Raji (cell line): ENCODE results near the gene FOXP2.

Experiments
- POLR2A ChIP-seq: IDR thresholded peaks from 2 replicates; pipeline ENCODE4 v1.6.1; 2011; ENCODE audit warnings: low read depth, low read length, control low read depth; ENCODE audit not compliant: insufficient read depth

FOXP2 gene

DNA sequence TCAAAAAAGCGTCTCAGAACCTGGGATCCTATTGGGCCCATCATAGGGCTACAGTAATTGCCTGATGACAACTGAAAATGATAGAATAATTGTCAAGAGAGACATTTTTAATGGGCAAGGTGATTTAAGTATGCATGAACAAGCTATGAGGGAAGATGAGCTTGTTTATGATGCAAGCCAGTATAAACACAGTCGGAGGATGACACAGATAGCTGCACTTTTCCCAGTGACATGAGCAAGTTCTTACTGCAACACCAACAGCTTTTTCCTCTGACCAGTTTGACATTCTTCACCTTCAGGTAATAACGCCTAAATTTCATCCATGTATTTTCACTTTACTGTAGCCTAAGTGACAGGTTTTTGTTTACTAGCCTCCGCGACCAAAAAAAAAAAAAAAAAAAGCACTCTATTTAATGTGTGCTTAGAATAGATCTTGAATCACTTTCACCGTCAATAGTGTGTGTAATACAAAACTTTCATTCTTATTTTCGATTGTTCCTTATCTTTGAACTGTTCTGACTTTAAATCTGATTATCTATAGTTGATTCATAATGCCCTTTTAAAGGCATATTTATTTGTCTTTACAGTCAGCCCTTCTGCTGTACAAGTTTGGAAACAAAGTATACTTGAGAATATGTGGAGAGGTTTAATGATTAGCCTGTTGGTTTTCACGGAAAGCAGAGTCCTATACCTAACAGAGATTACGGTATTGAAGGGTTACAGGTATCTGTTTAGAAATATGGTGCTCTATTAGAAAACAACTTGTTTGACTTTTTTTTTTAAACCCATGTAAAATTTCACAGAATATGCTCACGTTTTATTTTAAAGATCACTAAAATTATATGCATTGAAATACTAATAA, 1.7 kb downstream of the FOXP2 start:
- TF ChIP-seq POLR2A, result no peak

DNA sequence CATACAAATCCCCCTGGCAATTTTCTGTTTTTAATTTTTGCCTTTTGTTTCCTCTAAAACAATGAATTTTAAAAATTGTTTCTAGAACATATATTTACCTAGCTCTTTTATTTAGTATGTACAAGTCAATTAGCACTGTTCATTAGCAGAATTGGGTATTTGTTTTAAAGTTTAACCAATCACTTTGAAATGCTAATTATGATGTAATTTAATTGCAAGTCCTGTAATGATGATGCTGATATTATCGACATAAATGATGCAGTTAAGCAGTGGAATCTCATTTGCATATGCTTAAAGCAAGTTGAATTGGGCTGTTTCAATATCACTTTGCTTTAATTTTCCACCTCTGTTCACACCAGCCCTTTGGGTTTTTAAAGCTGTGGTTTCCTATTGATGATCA, 2.7 kb downstream of the FOXP2 start:
- no peak for TF ChIP-seq POLR2A

DNA sequence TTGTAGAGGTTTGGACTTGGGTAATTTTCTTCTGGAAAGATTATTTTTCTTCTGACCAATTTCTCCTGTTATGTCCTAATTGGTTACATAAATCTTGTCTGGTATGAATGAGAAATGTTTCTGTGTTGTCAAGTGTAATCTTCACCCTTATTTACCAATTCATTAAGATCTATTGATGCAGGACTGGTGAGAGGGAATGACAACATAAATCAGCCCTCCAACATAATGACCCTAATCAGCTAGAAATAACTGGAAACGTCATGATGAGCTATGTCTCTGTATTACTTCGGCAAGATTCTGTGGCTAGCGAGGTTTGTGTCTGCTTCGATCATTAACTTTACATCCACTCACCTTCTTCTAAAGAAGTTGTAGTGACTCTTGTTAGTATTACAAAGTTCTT, 3.5 kb downstream of the FOXP2 start:
- TF ChIP-seq POLR2A, result no peak

DNA sequence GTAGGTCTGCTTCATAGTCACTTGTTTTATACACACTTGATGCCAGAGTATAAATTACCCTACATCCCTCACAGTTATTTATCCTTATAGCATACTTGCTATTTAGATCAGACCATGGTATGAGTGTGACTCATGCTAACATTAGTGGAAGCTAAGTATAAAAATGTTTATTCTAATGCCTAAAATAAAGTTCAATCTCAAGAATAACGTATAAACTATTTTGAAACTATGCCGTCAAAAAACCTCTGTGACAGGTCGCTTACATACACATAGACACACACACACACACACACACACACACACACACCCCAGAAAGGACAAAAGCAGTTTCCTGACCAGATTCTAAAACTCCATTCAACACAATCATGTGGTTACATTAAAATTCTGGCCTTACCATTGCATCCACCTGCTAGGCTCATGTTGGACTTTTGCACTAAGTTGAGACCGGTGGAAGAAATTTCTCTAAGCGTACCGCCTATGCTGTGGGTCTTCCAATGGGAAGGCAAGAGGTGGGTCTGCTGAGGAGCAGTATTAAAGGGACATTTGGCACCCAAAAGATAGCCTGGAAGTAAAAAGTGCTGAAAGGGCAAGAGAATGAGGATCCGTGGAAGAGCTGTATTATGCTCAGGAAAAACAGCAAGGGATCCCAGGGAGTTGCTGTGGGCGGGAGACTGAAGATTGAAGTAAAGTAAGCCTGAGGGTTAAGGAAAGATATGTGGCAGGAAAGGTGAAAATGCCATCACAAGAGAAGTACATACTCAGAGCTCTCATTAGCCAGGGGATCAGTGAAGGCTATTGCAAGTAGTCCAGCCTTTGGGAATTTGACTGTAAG, 5.0 kb downstream of the FOXP2 start:
- no peak for TF ChIP-seq POLR2A

- no peak for TF ChIP-seq POLR2A
Observed at GRCh38 chr7:114422507-114423501, 8.2 kb downstream of the FOXP2 start.

GRCh38 chr7:114426382-114426781, 11.8 kb downstream of the FOXP2 start:
- TF ChIP-seq POLR2A, result no peak

GRCh38 chr7:114426824-114427223, 12.2 kb downstream of the FOXP2 start:
- TF ChIP-seq POLR2A, result no peak

DNA sequence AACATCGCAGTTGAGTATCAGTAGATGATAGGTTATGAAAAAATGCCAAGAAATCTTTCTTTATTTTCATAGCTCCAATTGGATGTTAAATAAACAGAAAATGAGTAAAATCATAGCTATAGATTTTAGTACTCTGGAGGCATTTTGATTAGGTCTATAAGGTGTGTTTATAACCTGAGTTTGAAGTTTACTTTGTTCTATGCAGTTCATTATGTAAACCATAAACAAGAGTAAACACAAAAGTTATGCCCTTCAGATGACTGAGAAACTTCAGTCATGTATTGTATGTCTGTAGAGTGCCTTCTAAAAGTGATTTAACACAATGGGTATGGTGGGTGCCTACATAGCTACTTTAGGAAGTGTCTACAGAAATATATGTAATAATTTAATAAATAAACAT, 13.6 kb downstream of the FOXP2 start:
- no peak for TF ChIP-seq POLR2A

- TF ChIP-seq POLR2A, result no peak
Observed at GRCh38 chr7:114431189-114431588, 16.6 kb downstream of the FOXP2 start.

GRCh38 chr7:114432061-114432460, 17.4 kb downstream of the FOXP2 start:
- TF ChIP-seq POLR2A, result no peak

GRCh38 chr7:114432703-114433102, 18.1 kb downstream of the FOXP2 start:
- TF ChIP-seq POLR2A, result no peak

GRCh38 chr7:114439581-114439980, 25.0 kb downstream of the FOXP2 start:
- no peak for TF ChIP-seq POLR2A

DNA sequence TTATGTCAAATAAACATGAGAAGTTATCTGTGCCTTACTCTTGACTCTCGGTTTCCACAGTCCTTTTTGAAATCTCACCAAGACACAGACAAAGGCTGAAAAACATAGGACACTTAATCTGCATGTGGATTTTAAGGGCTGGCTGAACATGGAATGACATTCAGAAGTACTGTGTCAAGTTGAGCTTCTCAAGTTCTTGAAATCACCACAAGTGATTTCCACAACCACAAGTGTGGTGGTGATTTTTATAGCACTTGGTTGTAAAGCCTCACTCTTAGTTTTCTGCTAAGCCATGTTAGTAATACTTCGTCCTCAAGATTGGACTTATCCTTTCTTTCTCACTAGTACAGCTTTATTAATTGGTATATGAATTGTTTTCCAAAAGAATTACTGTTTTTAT, 29.6 kb downstream of the FOXP2 start:
- no peak for TF ChIP-seq POLR2A

GRCh38 chr7:114450431-114450830, 35.8 kb downstream of the FOXP2 start:
- TF ChIP-seq POLR2A, result no peak

DNA sequence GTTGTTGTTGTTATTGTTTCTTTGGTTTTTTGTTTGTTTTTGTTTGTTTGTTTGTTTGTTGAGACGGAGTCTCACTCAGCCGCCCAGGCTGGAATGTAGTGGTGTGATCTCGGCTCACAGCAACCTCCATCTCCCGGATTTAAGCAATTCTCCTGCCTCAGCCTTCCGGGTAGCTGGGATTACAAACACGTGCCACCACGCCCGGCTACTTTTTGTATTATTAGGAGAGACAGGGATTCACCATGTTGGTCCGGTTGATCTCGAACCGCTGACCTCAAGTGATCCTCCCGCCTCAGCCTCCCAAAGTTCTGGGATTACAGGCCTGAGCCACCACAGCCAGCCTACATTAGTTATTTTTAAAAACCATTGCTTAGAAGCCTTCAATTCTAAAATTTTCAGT, 45.0 kb downstream of the FOXP2 start:
- TF ChIP-seq POLR2A, result no peak
